Measurements from ENCODE around the gene GLI3. TPM values are rescaled to one million over a fixed set of nuclear protein-coding genes. Genes with fewer than 3 reads are reported as not detected.

GLI3 gene
- total RNA-seq, 2 experiments from 2014 or later, result 0.28 to 0.36 TPM

DNA sequence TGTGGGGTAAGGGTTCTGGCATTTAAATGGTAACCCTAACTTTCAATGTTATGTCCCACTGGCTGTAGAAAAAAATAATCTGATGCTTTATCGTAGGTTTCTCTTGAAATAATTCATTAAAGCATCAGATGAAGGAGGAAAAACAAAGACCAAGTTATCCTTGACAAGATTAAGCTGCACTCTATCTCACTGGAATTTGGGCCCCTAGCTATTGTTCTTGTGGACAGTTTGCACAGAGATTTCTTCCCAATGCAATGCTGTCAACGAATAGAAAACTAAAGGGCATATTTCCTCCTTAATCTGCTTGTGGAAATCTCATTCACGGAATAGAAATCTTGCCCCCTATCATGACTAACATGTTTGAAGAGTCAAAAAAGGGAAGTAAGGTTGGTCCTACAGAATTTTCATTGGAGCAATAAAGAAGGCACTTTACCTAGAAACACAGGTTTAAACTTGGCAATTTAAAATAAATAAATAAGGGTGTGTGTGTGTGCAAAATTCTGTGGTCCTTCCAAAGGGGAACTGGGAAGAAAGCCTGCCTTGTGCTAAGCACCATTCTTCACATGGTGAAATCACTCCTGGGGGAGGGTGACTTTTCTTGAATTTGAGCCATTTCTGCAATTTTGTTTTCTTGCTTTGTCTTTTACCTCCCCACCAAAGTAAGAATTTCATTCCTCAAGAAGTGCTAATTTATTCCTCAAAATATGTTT lies 242.8 kb downstream of the GLI3 start:
- Histone ChIP-seq H3K9me3 (ENCODE audit: control insufficient read depth in 1 of 2, insufficient read depth in 1 of 2, low read length in 2 of 2) (no peaks in the 10 kb centered on the region), H3K4me3 (ENCODE audit: low read length) (no peak overlapping the region), H3K4me1 (ENCODE audit: insufficient read depth, low read length) (no peaks in the 10 kb centered on the region), H3K27ac (ENCODE audit: low read depth in 1 of 2, low read length in 2 of 2) (no peak overlapping the region), H3K27me3 (ENCODE audit: control insufficient read depth in 1 of 2, insufficient read depth in 2 of 2, low read length in 2 of 2) (no peaks in the 10 kb centered on the region), H3K36me3 (ENCODE audit: insufficient read depth, low read length) (no peaks in the 10 kb centered on the region)
- no peak overlapping the region for H3K27ac Mint-ChIP-seq
- CTCF ChIA-PET, result no interaction called here
- POLR2A ChIA-PET, result no interaction called here
- DNase-seq, result no peak
- H3K4me1 Mint-ChIP-seq (ENCODE audit: low read depth), result no peaks in the 10 kb centered on the region
- H3K4me3 Mint-ChIP-seq, result no peak overlapping the region
- no peaks in the 10 kb centered on the region for H3K36me3 Mint-ChIP-seq (ENCODE audit: low read depth)
- TF ChIP-seq, protein P1, sequence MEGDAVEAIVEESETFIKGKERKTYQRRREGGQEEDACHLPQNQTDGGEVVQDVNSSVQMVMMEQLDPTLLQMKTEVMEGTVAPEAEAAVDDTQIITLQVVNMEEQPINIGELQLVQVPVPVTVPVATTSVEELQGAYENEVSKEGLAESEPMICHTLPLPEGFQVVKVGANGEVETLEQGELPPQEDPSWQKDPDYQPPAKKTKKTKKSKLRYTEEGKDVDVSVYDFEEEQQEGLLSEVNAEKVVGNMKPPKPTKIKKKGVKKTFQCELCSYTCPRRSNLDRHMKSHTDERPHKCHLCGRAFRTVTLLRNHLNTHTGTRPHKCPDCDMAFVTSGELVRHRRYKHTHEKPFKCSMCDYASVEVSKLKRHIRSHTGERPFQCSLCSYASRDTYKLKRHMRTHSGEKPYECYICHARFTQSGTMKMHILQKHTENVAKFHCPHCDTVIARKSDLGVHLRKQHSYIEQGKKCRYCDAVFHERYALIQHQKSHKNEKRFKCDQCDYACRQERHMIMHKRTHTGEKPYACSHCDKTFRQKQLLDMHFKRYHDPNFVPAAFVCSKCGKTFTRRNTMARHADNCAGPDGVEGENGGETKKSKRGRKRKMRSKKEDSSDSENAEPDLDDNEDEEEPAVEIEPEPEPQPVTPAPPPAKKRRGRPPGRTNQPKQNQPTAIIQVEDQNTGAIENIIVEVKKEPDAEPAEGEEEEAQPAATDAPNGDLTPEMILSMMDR (IDR thresholded peaks at IDR 0.05), result no peak
- H3K27me3 Mint-ChIP-seq, result peaks cover 11% of the 10 kb centered on the region
- intact Hi-C loops (cut with DNase I, micrococcal nuclease), result no loop called here
- H3K9me3 Mint-ChIP-seq, result no peaks in the 10 kb centered on the region
- ATAC-seq (ENCODE audit: poor library complexity), result no peak

DNA sequence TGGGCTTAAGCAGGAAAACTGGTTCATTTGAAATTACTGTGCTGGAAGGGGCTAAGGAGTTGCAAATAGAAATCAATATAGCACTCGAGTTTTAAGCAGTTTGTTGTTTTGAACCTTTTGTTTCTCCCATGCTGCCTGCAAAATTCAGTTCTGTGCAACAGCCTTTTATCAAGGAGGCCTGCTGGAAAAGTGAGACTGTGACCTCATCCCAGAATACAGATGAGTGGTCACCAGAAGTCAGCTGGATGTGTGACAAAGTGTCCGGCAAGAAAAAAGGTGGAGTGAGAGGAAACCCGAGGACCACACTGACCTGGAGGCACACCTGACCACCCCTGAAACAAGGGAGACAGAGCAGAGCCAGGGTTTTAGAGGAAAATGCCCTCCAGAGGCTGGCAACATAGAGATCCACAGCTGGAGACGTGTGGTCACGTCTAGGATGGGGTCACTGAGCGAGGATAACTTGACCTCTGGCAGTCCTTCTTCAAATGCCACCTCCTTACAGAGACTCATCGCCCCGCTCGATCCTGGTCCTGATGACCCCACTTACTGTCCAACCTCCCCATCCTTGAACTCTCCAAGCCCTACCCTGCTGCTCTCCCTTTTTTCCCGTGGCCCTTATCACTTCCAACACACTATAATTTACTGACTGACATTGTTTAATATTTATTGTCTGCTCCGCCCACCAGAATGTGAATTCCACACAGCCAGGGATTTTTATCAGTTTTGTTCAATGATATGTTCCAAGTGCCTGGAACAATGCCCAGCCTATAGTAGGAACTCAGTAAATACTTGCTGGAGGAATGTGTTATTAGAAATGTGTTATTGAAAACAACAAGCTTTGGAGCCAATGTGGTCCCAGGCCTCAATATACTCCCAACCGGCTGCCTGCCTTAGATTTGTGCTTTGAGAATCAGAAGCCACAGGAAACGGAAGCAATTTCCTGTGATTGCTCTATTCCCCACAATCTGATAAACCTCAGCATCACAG lies 243.8 kb downstream of the GLI3 start:
- H3K27me3 Mint-ChIP-seq, result peaks cover under 1% of the 10 kb centered on the region
- Histone ChIP-seq H3K36me3 (ENCODE audit: insufficient read depth, low read length) (no peaks in the 10 kb centered on the region), H3K27me3 (ENCODE audit: control insufficient read depth in 1 of 2, insufficient read depth in 2 of 2, low read length in 2 of 2) (no peaks in the 10 kb centered on the region), H3K4me1 (ENCODE audit: insufficient read depth, low read length) (no peaks in the 10 kb centered on the region), H3K9me3 (ENCODE audit: control insufficient read depth in 1 of 2, insufficient read depth in 1 of 2, low read length in 2 of 2) (no peaks in the 10 kb centered on the region), H3K27ac (ENCODE audit: low read depth in 1 of 2, low read length in 2 of 2) (no peak overlapping the region), H3K4me3 (ENCODE audit: low read length) (no peak overlapping the region)
- no peaks in the 10 kb centered on the region for H3K4me1 Mint-ChIP-seq (ENCODE audit: low read depth)
- no peak for DNase-seq
- ATAC-seq (ENCODE audit: poor library complexity), result no peak
- no peaks in the 10 kb centered on the region for H3K36me3 Mint-ChIP-seq (ENCODE audit: low read depth)
- POLR2A ChIA-PET, result no interaction called here
- no peak overlapping the region for H3K27ac Mint-ChIP-seq
- H3K4me3 Mint-ChIP-seq, result no peak overlapping the region
- TF ChIP-seq, protein P1 (IDR thresholded peaks at IDR 0.05), result no peak
- intact Hi-C loops (cut with DNase I, micrococcal nuclease), result no loop called here
- no peaks in the 10 kb centered on the region for H3K9me3 Mint-ChIP-seq
- CTCF ChIA-PET, result no interaction called here

DNA sequence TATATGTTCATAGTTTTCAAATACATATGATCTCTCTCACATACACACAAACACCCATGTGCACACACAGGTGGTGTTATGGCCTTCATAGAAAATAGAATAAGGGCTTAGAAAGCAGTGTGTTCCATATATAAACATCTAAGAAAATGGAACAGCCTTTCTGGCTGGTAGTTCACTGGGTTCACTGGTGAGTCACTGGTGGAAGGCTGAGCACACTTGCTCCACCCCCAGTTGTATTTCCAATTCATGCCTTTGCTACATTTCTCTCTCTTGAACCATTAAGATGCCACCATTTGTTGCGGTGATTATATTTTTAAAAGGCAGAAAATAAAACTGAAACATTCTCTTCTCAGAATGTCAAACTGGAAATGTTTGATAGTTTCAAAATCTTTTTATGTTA lies 252.1 kb downstream of the GLI3 start:
- no peak for ATAC-seq (ENCODE audit: poor library complexity)
- ChIA-PET CTCF (no interaction called here), POLR2A (no interaction called here)
- Mint-ChIP-seq H3K27ac (no peak overlapping the region), H3K9me3 (no peaks in the 10 kb centered on the region), H3K36me3 (ENCODE audit: low read depth) (no peaks in the 10 kb centered on the region), H3K4me3 (no peak overlapping the region), H3K27me3 (peaks cover 4% of the 10 kb centered on the region), H3K4me1 (ENCODE audit: low read depth) (no peaks in the 10 kb centered on the region)
- DNase-seq, result no peak
- H3K4me3 ChIP-seq (ENCODE audit: low read length), result no peak overlapping the region
- intact Hi-C loops (cut with DNase I, micrococcal nuclease), result no loop called here
- no peaks in the 10 kb centered on the region for H3K36me3 ChIP-seq (ENCODE audit: insufficient read depth, low read length)
- peaks cover 0 to 7% of the 10 kb centered on the region in 2 experiments for H3K27me3 ChIP-seq (ENCODE audit: control insufficient read depth in 1 of 2, insufficient read depth in 2 of 2, low read length in 2 of 2)
- TF ChIP-seq, protein P1 (IDR thresholded peaks at IDR 0.05), result no peak
- no peak overlapping the region for H3K27ac ChIP-seq (ENCODE audit: low read depth in 1 of 2, low read length in 2 of 2)
- no peaks in the 10 kb centered on the region for H3K9me3 ChIP-seq (ENCODE audit: control insufficient read depth in 1 of 2, insufficient read depth in 1 of 2, low read length in 2 of 2)
- H3K4me1 ChIP-seq (ENCODE audit: insufficient read depth, low read length), result no peaks in the 10 kb centered on the region
